Ectodermal cell (in vitro differentiated cells): ENCODE data around the gene TRABD2B.

Experiments
- H3K27ac ChIP-seq: 2 replicates; pipeline ENCODE4 v1.7.0; 2013; ENCODE audit warnings: mild to moderate bottlenecking, low read depth, low read length; ENCODE audit not compliant: insufficient read depth, poor library complexity, severe bottlenecking
- H3K27me3 ChIP-seq: 2 replicates; pipeline ENCODE4 v1.7.0; 2013; ENCODE audit warnings: mild to moderate bottlenecking, low read length; ENCODE audit not compliant: insufficient read depth, control insufficient read depth, poor library complexity, severe bottlenecking
- H3K36me3 ChIP-seq: one replicate; pipeline ENCODE4 v1.7.0; 2013; ENCODE audit warnings: low read length; ENCODE audit not compliant: control insufficient read depth, insufficient read depth
- H3K4me1 ChIP-seq: one replicate; pipeline ENCODE4 v1.7.0; 2013; ENCODE audit warnings: low read length; ENCODE audit not compliant: control insufficient read depth, insufficient read depth
- H3K4me3 ChIP-seq: 2 replicates; pipeline ENCODE4 v1.7.0; 2013; ENCODE audit warnings: low read depth, low read length, control low read depth; ENCODE audit not compliant: insufficient read depth
- H3K9me3 ChIP-seq: 2 replicates; pipeline ENCODE4 v1.7.0; 2013; ENCODE audit warnings: mild to moderate bottlenecking, low read length, moderate library complexity; ENCODE audit not compliant: control insufficient read depth
- WGBS, 2 experiments: methylation state at CpG; one replicate each; pipeline ENCODE4 v1.1.7; 2013; ENCODE audit warnings: missing lambda C conversion rate in 2 of 2; 5-methylcytosine and 5-hydroxymethylcytosine counted together

The TRABD2B gene

GRCh38 chr1:47805018-47805417, 192.2 kb downstream of the TRABD2B start:
- Histone ChIP-seq H3K27me3 (no peaks in the 10 kb centered on the region), H3K9me3 (no peaks in the 10 kb centered on the region), H3K4me3 (no peak overlapping the region), H3K36me3 (peaks cover 3% of the 10 kb centered on the region), H3K4me1 (peaks cover 12% of the 10 kb centered on the region), H3K27ac (no peak overlapping the region)

- Histone ChIP-seq H3K36me3 (peaks cover 5% of the 10 kb centered on the region), H3K9me3 (no peaks in the 10 kb centered on the region), H3K4me1 (peaks cover 12% of the 10 kb centered on the region), H3K4me3 (no peak overlapping the region), H3K27ac (no peak overlapping the region), H3K27me3 (no peaks in the 10 kb centered on the region)
- 91 to 93% methylated on average over 13 of the region's 13 CpGs for WGBS, 2 experiments
Observed at GRCh38 chr1:47803815-47804501, 193.2 kb downstream of the TRABD2B start.

GRCh38 chr1:47797575-47797974, 199.6 kb downstream of the TRABD2B start:
- Histone ChIP-seq H3K27ac (no peak overlapping the region), H3K4me3 (no peak overlapping the region), H3K36me3 (peaks cover 3% of the 10 kb centered on the region), H3K9me3 (no peaks in the 10 kb centered on the region), H3K27me3 (no peaks in the 10 kb centered on the region), H3K4me1 (peaks cover 3% of the 10 kb centered on the region)
- WGBS, 2 experiments = 85 to 91% methylated on average over 2 of the region's 2 CpGs

GRCh38 chr1:47796626-47797025, 200.6 kb downstream of the TRABD2B start:
- Histone ChIP-seq H3K4me1 (no peaks in the 10 kb centered on the region), H3K9me3 (no peaks in the 10 kb centered on the region), H3K27ac (no peak overlapping the region), H3K4me3 (no peak overlapping the region), H3K36me3 (peaks cover 3% of the 10 kb centered on the region), H3K27me3 (no peaks in the 10 kb centered on the region)
- 94 to 97% methylated on average over 5 to 6 of the region's 6 CpGs for WGBS, 2 experiments

GRCh38 chr1:47795102-47795501, 202.1 kb downstream of the TRABD2B start:
- H3K4me1 ChIP-seq = no peaks in the 10 kb centered on the region
- H3K4me3 ChIP-seq = no peak overlapping the region
- H3K27ac ChIP-seq = no peak overlapping the region
- H3K9me3 ChIP-seq = no peaks in the 10 kb centered on the region
- H3K27me3 ChIP-seq = no peaks in the 10 kb centered on the region
- 98 to 99% methylated on average over 2 of the region's 2 CpGs for WGBS, 2 experiments
- peaks cover 2% of the 10 kb centered on the region for H3K36me3 ChIP-seq

GRCh38 chr1:47794530-47794929, 202.7 kb downstream of the TRABD2B start:
- WGBS, 2 experiments = 96 to 98% methylated on average over 9 of the region's 9 CpGs
- Histone ChIP-seq H3K4me1 (no peaks in the 10 kb centered on the region), H3K4me3 (no peak overlapping the region), H3K36me3 (no peaks in the 10 kb centered on the region), H3K27me3 (no peaks in the 10 kb centered on the region), H3K27ac (no peak overlapping the region), H3K9me3 (no peaks in the 10 kb centered on the region)

GRCh38 chr1:47794081-47794480, 203.1 kb downstream of the TRABD2B start:
- Histone ChIP-seq H3K4me3 (no peak overlapping the region), H3K9me3 (no peaks in the 10 kb centered on the region), H3K27ac (no peak overlapping the region), H3K4me1 (no peaks in the 10 kb centered on the region), H3K27me3 (no peaks in the 10 kb centered on the region), H3K36me3 (no peaks in the 10 kb centered on the region)
- 93 to 95% methylated on average over 5 of the region's 5 CpGs for WGBS, 2 experiments

GRCh38 chr1:47793563-47793962, 203.6 kb downstream of the TRABD2B start:
- no peak overlapping the region for H3K27ac ChIP-seq
- no peaks in the 10 kb centered on the region for H3K27me3 ChIP-seq
- no peaks in the 10 kb centered on the region for H3K4me1 ChIP-seq
- H3K4me3 ChIP-seq = no peak overlapping the region
- no peaks in the 10 kb centered on the region for H3K9me3 ChIP-seq
- no peaks in the 10 kb centered on the region for H3K36me3 ChIP-seq

- WGBS, 2 experiments = 69 to 79% methylated on average over 3 of the region's 3 CpGs
- Histone ChIP-seq H3K27ac (no peak overlapping the region), H3K36me3 (no peaks in the 10 kb centered on the region), H3K9me3 (no peaks in the 10 kb centered on the region), H3K27me3 (no peaks in the 10 kb centered on the region), H3K4me3 (no peak overlapping the region), H3K4me1 (no peaks in the 10 kb centered on the region)
Observed at GRCh38 chr1:47792779-47793178, 204.4 kb downstream of the TRABD2B start.

GRCh38 chr1:47791879-47792608, 205.1 kb downstream of the TRABD2B start:
- no peaks in the 10 kb centered on the region for H3K9me3 ChIP-seq
- H3K36me3 ChIP-seq = no peaks in the 10 kb centered on the region
- H3K27ac ChIP-seq = no peak overlapping the region
- no peak overlapping the region for H3K4me3 ChIP-seq
- no peaks in the 10 kb centered on the region for H3K27me3 ChIP-seq
- 92 to 94% methylated on average over 7 of the region's 7 CpGs for WGBS, 2 experiments
- H3K4me1 ChIP-seq = no peaks in the 10 kb centered on the region
